ENCODE measurements around the gene GRIK4. TPM values are rescaled to one million over a fixed set of nuclear protein-coding genes. Genes with fewer than 3 reads are reported as not detected.

GRIK4 gene
- 0.86 and 0.89 TPM in 2 replicates for total RNA-seq
- long read RNA-seq = 0 reads

GRCh38 chr11:120511116-120511819 lies at the start of gene GRIK4:
Gene GRIK4, plus strand, starts transcription at chr11:120511748. Its CDS starts 148,571 bp downstream, at chr11:120660319.
- H3K27ac Mint-ChIP-seq (ENCODE audit: unreplicated experiment) = no peak within 1 kb of the TSS
- peaks cover 77% of the 10 kb centered on the region for H3K27me3 Mint-ChIP-seq (ENCODE audit: low read depth)
- H3K4me3 Mint-ChIP-seq = peak within 1 kb of the TSS; percentile 66

GRCh38 chr11:120462825-120463224 lies 48.7 kb upstream of the GRIK4 start:
- Mint-ChIP-seq H3K27me3 (ENCODE audit: low read depth) (no peaks in the 10 kb centered on the region), H3K9me3 (no peaks in the 10 kb centered on the region), H3K36me3 (ENCODE audit: low read depth) (peaks cover 33% of the 10 kb centered on the region), H3K4me3 (no peak overlapping the region), H3K4me1 (no peaks in the 10 kb centered on the region), H3K27ac (ENCODE audit: unreplicated experiment) (no peak overlapping the region)
- TF ChIP-seq CTCF (conservative IDR thresholded peaks at IDR 0.05) = no peak
- DNase-seq (ENCODE audit: low read depth, low spot score) = no peak

More at GRCh38 chr11:120511116-120511819, at the start of gene GRIK4:
- H3K36me3 Mint-ChIP-seq (ENCODE audit: low read depth) = no peaks in the 10 kb centered on the region
- TF ChIP-seq CTCF (conservative IDR thresholded peaks at IDR 0.05) = peak; percentile 93
- DNase-seq (ENCODE audit: low read depth, low spot score) = peak; percentile 95
- H3K4me1 Mint-ChIP-seq = peaks cover 6% of the 10 kb centered on the region
- H3K9me3 Mint-ChIP-seq = no peaks in the 10 kb centered on the region

GRCh38 chr11:120465921-120466534 lies 45.5 kb upstream of the GRIK4 start:
- Mint-ChIP-seq H3K9me3 (no peaks in the 10 kb centered on the region), H3K27ac (ENCODE audit: unreplicated experiment) (peak overlapping the region; percentile 62), H3K36me3 (ENCODE audit: low read depth) (peaks cover 36% of the 10 kb centered on the region), H3K4me3 (no peak overlapping the region), H3K27me3 (ENCODE audit: low read depth) (no peaks in the 10 kb centered on the region), H3K4me1 (no peaks in the 10 kb centered on the region)
- DNase-seq (ENCODE audit: low read depth, low spot score) = no peak
- TF ChIP-seq CTCF (conservative IDR thresholded peaks at IDR 0.05) = no peak

- Mint-ChIP-seq H3K27me3 (ENCODE audit: low read depth) (no peaks in the 10 kb centered on the region), H3K4me1 (no peaks in the 10 kb centered on the region), H3K36me3 (ENCODE audit: low read depth) (peaks cover 30% of the 10 kb centered on the region), H3K4me3 (no peak overlapping the region), H3K27ac (ENCODE audit: unreplicated experiment) (no peak overlapping the region), H3K9me3 (no peaks in the 10 kb centered on the region)
- DNase-seq (ENCODE audit: low read depth, low spot score) = no peak
- TF ChIP-seq CTCF (conservative IDR thresholded peaks at IDR 0.05) = no peak
These were observed 43.9 kb upstream of the GRIK4 start for GRCh38 chr11:120467627-120468026.

- Mint-ChIP-seq H3K4me1 (no peaks in the 10 kb centered on the region), H3K9me3 (no peaks in the 10 kb centered on the region), H3K36me3 (ENCODE audit: low read depth) (peaks cover 22% of the 10 kb centered on the region), H3K27ac (ENCODE audit: unreplicated experiment) (no peak overlapping the region), H3K27me3 (ENCODE audit: low read depth) (no peaks in the 10 kb centered on the region), H3K4me3 (no peak overlapping the region)
- TF ChIP-seq CTCF (conservative IDR thresholded peaks at IDR 0.05) = no peak
- DNase-seq (ENCODE audit: low read depth, low spot score) = no peak
These were observed 40.4 kb upstream of the GRIK4 start for GRCh38 chr11:120471131-120471530.
